HEK293T (cell line): ENCODE measurements around the gene HTD2.

ENCODE experiments used
- BHLHE40 ChIP-seq: fragments of 450-650 bp; IDR thresholded peaks from 2 replicates; pipeline ENCODE4 v1.6.1; 2016; ENCODE audit warnings: mild to moderate bottlenecking, moderate library complexity, borderline replicate concordance
- FOXA1 ChIP-seq: fragments of 450-650 bp; IDR thresholded peaks from 2 replicates; pipeline ENCODE4 v1.6.1; 2016; ENCODE audit warnings: mild to moderate bottlenecking
- LEF1 ChIP-seq: fragments of 450-650 bp; IDR thresholded peaks from 2 replicates; pipeline ENCODE4 v1.6.1; 2017; ENCODE audit warnings: mild to moderate bottlenecking, borderline replicate concordance
- SP1 ChIP-seq: fragments of 450-650 bp; IDR thresholded peaks from 2 replicates; pipeline ENCODE4 v1.6.1; 2017
- TF ChIP-seq, protein P1 (sequence below): fragments of 450-650 bp; IDR thresholded peaks from 2 replicates; pipeline ENCODE4 v1.6.1; 2016

DNA sequence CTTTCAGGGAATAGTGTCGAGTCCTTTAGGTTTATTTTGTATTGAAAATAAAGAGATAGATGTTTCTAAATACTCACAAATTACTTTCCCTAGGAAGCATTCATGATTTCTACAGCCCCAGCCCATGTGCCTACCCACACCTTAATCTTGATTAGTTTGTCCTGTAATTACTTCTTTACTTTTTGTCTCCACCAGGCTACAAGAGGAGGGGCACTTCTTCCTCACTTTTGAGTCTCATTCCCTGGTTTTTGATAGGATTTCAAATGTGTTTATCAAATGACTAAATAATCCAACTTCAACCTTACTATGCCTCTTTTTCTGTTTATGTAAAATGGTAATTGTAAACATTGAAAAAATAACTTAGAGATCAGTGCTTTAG is 28.2 kb downstream of the HTD2 start:
- TF ChIP-seq, protein P1, sequence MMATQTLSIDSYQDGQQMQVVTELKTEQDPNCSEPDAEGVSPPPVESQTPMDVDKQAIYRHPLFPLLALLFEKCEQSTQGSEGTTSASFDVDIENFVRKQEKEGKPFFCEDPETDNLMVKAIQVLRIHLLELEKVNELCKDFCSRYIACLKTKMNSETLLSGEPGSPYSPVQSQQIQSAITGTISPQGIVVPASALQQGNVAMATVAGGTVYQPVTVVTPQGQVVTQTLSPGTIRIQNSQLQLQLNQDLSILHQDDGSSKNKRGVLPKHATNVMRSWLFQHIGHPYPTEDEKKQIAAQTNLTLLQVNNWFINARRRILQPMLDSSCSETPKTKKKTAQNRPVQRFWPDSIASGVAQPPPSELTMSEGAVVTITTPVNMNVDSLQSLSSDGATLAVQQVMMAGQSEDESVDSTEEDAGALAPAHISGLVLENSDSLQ, result no peak
- no peak for TF ChIP-seq BHLHE40
- TF ChIP-seq SP1, result no peak
- TF ChIP-seq FOXA1, result no peak
- no peak for TF ChIP-seq LEF1
